SU-DHL-6 (cell line): Measurements from ENCODE around the gene HYAL1.

Source experiments
- CTCF ChIP-seq: fragments of 200-600 bp; sonication (generic); IDR thresholded peaks from one replicate; pipeline ENCODE4 v1.5.1; 2017; ENCODE audit warnings: antibody characterized with exemption, mild to moderate bottlenecking, low read length, moderate library complexity; ENCODE audit not compliant: insufficient read depth, poor library complexity, severe bottlenecking
- EZH2phosphoT487 ChIP-seq: fragments of 200-600 bp; sonication (generic), shearing (Covaris generic); conservative IDR thresholded peaks from 2 replicates; pipeline ENCODE4 v1.6.1; 2018; ENCODE audit warnings: mild to moderate bottlenecking, antibody characterized with exemption, low read length, moderate library complexity, mixed read lengths

GRCh38 chr3:50294492-50295403 is 8.6 kb downstream of the HYAL1 start:
- no peak for TF ChIP-seq CTCF
- no peak for TF ChIP-seq EZH2phosphoT487
